Measurements from ENCODE around the gene ANKLE1. TPM values are rescaled to one million over a fixed set of nuclear protein-coding genes. Genes with fewer than 3 reads are reported as not detected.
A peak's percentile ranks its signal among the peaks of the same experiment; 100 is the strongest.

The ANKLE1 gene
- polyA plus RNA-seq, 2 of the 4 experiments (the other 2 are of a cell fraction): 0.56 to 0.74 TPM

DNA sequence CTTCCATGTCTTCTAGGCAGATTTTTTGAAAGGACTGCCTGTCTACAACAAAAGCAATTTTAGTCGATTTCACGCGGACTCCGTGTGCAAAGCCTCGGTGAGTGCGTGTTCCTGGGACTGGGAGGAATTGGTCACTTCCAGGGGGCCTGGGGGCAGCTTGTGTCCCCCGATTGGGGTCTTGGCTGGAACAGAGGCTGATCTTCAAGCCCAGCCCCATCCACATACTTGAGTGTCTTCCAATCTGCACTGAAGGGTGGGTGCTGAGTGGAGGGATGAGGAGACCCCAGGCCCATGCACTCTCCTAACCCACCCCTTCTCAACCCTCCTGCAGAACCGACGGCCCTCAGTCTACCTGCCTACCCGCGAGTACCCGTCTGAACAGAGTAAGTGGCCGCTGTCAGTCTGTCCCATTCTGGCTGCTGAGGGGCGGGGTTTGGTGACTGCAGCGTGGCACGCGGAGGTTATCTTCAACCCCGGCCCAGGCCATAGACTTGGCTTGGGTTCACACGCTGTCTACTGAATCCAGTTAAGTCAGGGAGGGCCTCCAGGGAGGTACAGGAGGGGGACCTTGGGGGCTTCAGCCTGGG, 32.4 kb downstream of the ANKLE1 start:
- no peak for DNase-seq (ENCODE audit: low read depth in 1 of 2, low spot score in 1 of 2)
- H3K9me3 ChIP-seq: no peaks in the 10 kb centered on the region
- no peak for FAIRE-seq
- peaks cover 45% of the 10 kb centered on the region for H3K4me1 ChIP-seq
- no peak for ATAC-seq
- H3K4me2 ChIP-seq: no peak overlapping the region
- H3K4me3 ChIP-seq: no peak overlapping the region
- H3K27ac ChIP-seq: no peak overlapping the region; a peak in 1 of 6 replicates
- POLR2A ChIA-PET: no interaction called here
- CTCF ChIA-PET: interaction anchor here (0.5 kb wide), 1 partner anchor 31 kb away, joined by 4 read pairs; no protein-coding TSS in a partner anchor
- TF ChIP-seq CEBPB (IDR thresholded peaks at IDR 0.05) (no peak), ZSCAN20 (CRISPR knock-in tag; IDR thresholded peaks at IDR 0.05) (no peak), EHMT2 (IDR thresholded peaks at IDR 0.05; ENCODE audit: low read depth) (no peak), KDM1A (IDR thresholded peaks at IDR 0.05; ENCODE audit: low read depth) (no peak), RCOR1 (IDR thresholded peaks at IDR 0.05; ENCODE audit: low read depth, low read length) (no peak), RAD21 (conservative IDR thresholded peaks at IDR 0.05 in 1 of 2, IDR thresholded peaks at IDR 0.05 in 1 of 2) (no peak), CBX2 (IDR thresholded peaks at IDR 0.05; ENCODE audit: borderline replicate concordance, low read depth) (no peak), MAFK (IDR thresholded peaks at IDR 0.05; ENCODE audit: partially characterized antibody) (no peak)
- TF ChIP-seq, protein P1, sequence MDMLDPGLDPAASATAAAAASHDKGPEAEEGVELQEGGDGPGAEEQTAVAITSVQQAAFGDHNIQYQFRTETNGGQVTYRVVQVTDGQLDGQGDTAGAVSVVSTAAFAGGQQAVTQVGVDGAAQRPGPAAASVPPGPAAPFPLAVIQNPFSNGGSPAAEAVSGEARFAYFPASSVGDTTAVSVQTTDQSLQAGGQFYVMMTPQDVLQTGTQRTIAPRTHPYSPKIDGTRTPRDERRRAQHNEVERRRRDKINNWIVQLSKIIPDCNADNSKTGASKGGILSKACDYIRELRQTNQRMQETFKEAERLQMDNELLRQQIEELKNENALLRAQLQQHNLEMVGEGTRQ (IDR thresholded peaks at IDR 0.05): no peak
- WGBS (ENCODE audit: missing lambda C conversion rate): 87% methylated on average over 12 of the region's 19 CpGs

DNA sequence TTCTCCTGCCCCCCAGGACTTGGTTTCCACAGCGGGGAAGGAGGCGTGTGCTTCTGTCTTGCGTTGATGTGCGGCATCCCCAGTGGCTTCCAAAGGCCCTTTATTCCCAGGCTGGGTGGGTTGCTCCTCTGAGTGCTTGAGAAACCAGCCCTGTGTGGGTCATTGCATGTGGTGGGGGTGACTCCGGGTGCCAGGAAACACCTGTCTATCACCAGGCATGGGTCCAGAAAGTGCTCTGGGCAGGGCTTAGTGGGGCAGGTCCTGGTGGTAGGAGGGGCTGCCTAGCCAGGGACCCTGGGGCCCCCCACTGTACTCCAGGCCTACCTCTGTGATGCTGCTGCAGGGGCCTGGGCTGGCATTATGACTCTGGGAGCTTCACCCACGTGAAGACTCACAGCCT, 37.3 kb downstream of the ANKLE1 start:
- no peak for DNase-seq (ENCODE audit: low read depth in 1 of 2, low spot score in 1 of 2)
- Histone ChIP-seq H3K27ac (peak overlapping the region in 1 of 2 experiments; percentile 41; a peak in 1 of 6 replicates), H3K9me3 (no peaks in the 10 kb centered on the region), H3K4me2 (no peak overlapping the region), H3K4me1 (peaks cover 16% of the 10 kb centered on the region), H3K4me3 (no peak overlapping the region)
- CTCF ChIA-PET: no interaction called here
- FAIRE-seq: no peak
- no peak for ATAC-seq
- POLR2A ChIA-PET: no interaction called here
- no peak for TF ChIP-seq HOXB13 (CRISPR knock-in tag; IDR thresholded peaks at IDR 0.05; ENCODE audit: low read depth)
- no peak for TF ChIP-seq HEYL (CRISPR knock-in tag; IDR thresholded peaks at IDR 0.05)
- TF ChIP-seq RARB (CRISPR knock-in tag; IDR thresholded peaks at IDR 0.05): no peak
- TF ChIP-seq CEBPB (IDR thresholded peaks at IDR 0.05): no peak
- TF ChIP-seq, protein P2, sequence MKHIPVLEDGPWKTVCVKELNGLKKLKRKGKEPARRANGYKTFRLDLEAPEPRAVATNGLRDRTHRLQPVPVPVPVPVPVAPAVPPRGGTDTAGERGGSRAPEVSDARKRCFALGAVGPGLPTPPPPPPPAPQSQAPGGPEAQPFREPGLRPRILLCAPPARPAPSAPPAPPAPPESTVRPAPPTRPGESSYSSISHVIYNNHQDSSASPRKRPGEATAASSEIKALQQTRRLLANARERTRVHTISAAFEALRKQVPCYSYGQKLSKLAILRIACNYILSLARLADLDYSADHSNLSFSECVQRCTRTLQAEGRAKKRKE (CRISPR knock-in tag; IDR thresholded peaks at IDR 0.05; ENCODE audit: low read depth): no peak
- TF ChIP-seq FOSL2 (IDR thresholded peaks at IDR 0.05): no peak
- TF ChIP-seq FOSL2 (CRISPR knock-in tag; IDR thresholded peaks at IDR 0.05): no peak
- no peak for TF ChIP-seq CHD2 (IDR thresholded peaks at IDR 0.05; ENCODE audit: low read length, partially characterized antibody)
- no peak for TF ChIP-seq ZNF302 (CRISPR knock-in tag; IDR thresholded peaks at IDR 0.05)
- no peak for TF ChIP-seq JUNB (IDR thresholded peaks at IDR 0.05)
- TF ChIP-seq ZFP36 (IDR thresholded peaks at IDR 0.05; ENCODE audit: borderline replicate concordance, partially characterized antibody): no peak
- no peak for TF ChIP-seq MAZ (IDR thresholded peaks at IDR 0.05; ENCODE audit: borderline replicate concordance, low read depth, low read length)
- TF ChIP-seq CBX8 (IDR thresholded peaks at IDR 0.05): no peak
- no peak for TF ChIP-seq FOSB (CRISPR knock-in tag; IDR thresholded peaks at IDR 0.05)
- TF ChIP-seq HOXB5 (CRISPR knock-in tag; IDR thresholded peaks at IDR 0.05): no peak
- TF ChIP-seq, protein P3, sequence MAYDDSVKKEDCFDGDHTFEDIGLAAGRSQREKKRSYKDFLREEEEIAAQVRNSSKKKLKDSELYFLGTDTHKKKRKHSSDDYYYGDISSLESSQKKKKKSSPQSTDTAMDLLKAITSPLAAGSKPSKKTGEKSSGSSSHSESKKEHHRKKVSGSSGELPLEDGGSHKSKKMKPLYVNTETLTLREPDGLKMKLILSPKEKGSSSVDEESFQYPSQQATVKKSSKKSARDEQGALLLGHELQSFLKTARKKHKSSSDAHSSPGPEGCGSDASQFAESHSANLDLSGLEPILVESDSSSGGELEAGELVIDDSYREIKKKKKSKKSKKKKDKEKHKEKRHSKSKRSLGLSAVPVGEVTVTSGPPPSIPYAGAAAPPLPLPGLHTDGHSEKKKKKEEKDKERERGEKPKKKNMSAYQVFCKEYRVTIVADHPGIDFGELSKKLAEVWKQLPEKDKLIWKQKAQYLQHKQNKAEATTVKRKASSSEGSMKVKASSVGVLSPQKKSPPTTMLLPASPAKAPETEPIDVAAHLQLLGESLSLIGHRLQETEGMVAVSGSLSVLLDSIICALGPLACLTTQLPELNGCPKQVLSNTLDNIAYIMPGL (CRISPR knock-in tag; IDR thresholded peaks at IDR 0.05; ENCODE audit: borderline replicate concordance): no peak
- no peak for TF ChIP-seq KDM5A (IDR thresholded peaks at IDR 0.05)
- TF ChIP-seq CBX2 (IDR thresholded peaks at IDR 0.05; ENCODE audit: borderline replicate concordance, low read depth): no peak
- TF ChIP-seq TFCP2L1 (CRISPR knock-in tag; IDR thresholded peaks at IDR 0.05): no peak
- TF ChIP-seq BHLHE40 (IDR thresholded peaks at IDR 0.05; ENCODE audit: low read depth, low read length): no peak
- 100% methylated on average over 3 of the region's 6 CpGs for WGBS (ENCODE audit: missing lambda C conversion rate)

Data from A549 (cell line).